Mesangial cell (primary cell): Measurements from ENCODE around the gene ARSB. TPM values are rescaled to one million over a fixed set of nuclear protein-coding genes. Genes with fewer than 3 reads are reported as not detected.

Experiments used
- total RNA-seq: library from RNA; depleted of rRNA; stranded (reverse); fragments of >200 nt; gene quantifications from 2 replicates; pipeline ENCODE4 v1.2.3, GENCODE V29; 2015

Gene ARSB
- 22.8 and 23.1 TPM in 2 replicates for total RNA-seq

DNA sequence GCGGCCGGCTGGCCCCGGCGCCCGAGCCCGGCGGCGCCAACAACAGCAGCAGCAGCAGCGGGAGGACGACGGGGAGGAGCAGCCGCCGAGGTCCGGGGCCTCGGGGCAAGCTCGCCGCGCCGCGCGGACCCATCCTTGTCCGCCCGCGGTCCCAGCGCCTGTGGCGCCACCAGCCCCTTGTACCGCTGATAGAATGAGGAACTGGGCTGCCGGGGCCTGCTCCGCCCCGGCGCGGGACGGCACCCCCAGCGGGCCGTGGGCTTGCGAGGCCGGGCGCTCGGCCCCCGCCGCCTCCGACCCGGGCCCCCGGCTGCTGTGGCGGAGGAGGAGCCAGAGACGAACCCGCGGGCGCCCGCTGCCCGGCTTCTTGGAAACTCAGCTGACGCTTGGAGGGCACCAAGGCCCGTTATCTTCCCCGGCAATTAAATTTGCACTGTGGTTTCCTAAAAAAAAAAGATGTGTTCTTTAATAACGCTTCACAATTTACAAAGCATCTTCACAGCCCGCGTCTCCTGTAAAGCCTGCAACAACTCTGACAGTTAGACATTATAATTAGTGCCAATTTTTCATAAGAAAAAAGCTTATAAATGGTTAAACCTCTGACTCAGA lies at the start of gene ARSB:
TSS of gene ARSB (minus strand) at position 195 of the 609 bp plus-strand sequence. CDS start at position 133, 62 bp downstream.

Other genes starting within 250 kb of the ARSB start
- 0.33 and 3.3 TPM in 2 replicates for gene DMGDH, start 84.4 kb upstream of the ARSB start, total RNA-seq
- 0.98 and 4.2 TPM in 2 replicates for gene BHMT2, start 84.5 kb upstream of the ARSB start, total RNA-seq
- 1.1 and 5.8 TPM in 2 replicates for gene BHMT, start 126.5 kb upstream of the ARSB start, total RNA-seq